ENCODE data around the gene FRMD1. TPM values are rescaled to one million over a fixed set of nuclear protein-coding genes. Genes with fewer than 3 reads are reported as not detected.

Gene FRMD1
- total RNA-seq, 3 donors from 2014 or later = 0.29 to 0.96 (median 0.66) TPM

GRCh38 chr6:168062346-168063289 is 16.4 kb downstream of the FRMD1 start:
- intact Hi-C loops (cut with DNase I; ENCODE audit: low total_unique reads) = no loop called here
- Histone ChIP-seq H3K36me3 (no peaks in the 10 kb centered on the region), H3K27me3 (no peaks in the 10 kb centered on the region), H3K4me3 (no peak overlapping the region), H3K27ac (no peak overlapping the region), H3K4me1 (no peaks in the 10 kb centered on the region), H3K9me3 (no peaks in the 10 kb centered on the region)
- no peak for TF ChIP-seq POLR2AphosphoS5 (IDR thresholded peaks at IDR 0.05)
- no peak for TF ChIP-seq POLR2A (IDR thresholded peaks at IDR 0.05)
- TF ChIP-seq, protein P1, sequence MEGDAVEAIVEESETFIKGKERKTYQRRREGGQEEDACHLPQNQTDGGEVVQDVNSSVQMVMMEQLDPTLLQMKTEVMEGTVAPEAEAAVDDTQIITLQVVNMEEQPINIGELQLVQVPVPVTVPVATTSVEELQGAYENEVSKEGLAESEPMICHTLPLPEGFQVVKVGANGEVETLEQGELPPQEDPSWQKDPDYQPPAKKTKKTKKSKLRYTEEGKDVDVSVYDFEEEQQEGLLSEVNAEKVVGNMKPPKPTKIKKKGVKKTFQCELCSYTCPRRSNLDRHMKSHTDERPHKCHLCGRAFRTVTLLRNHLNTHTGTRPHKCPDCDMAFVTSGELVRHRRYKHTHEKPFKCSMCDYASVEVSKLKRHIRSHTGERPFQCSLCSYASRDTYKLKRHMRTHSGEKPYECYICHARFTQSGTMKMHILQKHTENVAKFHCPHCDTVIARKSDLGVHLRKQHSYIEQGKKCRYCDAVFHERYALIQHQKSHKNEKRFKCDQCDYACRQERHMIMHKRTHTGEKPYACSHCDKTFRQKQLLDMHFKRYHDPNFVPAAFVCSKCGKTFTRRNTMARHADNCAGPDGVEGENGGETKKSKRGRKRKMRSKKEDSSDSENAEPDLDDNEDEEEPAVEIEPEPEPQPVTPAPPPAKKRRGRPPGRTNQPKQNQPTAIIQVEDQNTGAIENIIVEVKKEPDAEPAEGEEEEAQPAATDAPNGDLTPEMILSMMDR (IDR thresholded peaks at IDR 0.05) = no peak
- no peak for DNase-seq (ENCODE audit: low spot score in 2 of 2)

DNA sequence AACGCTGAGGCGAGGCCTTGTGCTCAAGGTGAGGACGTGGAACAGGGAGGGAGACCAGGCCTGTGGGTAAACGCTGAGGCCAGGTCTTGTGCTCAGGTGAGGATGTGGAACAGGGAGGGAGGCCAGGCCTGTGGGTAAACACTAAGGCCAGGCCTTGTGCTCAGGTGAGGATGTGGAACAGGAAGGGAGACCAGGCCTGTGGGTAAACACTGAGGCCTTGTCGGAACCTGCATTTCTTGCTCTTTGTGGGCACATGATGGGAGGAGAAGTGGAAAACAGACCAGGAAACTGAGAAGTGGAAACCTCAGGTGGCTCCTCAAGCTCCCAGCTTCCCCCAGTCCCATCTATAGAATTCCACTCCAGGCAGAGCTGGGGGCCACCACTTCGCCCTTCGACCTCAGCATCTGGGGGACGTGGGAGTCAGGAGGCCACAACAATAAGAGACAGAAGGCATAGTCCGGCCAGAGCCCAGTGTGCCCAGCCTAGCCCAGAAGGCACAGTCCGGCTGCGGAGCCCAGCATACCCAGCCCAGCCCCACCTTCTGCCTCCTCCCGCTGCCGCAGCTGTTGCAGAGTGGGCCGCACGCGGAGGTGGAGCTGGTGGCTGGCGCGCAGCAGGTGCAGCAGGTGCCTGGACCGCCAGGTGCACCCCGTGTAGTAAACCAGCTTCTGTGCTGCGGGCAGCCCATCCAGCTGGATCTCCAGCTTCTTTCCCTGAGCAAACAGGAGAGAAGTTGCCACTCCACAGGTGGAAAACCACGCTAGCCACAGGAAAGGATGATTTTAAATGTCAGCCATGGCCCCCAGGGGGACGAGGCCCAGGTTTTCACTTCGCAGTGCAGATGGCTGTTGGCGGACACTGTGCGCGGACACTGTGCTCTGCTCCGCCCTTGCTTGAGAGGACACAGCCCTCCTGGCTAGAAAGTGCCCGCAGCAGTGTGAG is 17.5 kb downstream of the FRMD1 start:
- intact Hi-C loops (cut with DNase I; ENCODE audit: low total_unique reads) = no loop called here
- Histone ChIP-seq H3K4me1 (no peaks in the 10 kb centered on the region), H3K9me3 (no peaks in the 10 kb centered on the region), H3K4me3 (no peak overlapping the region), H3K36me3 (no peaks in the 10 kb centered on the region), H3K27ac (no peak overlapping the region), H3K27me3 (no peaks in the 10 kb centered on the region)
- no peak for TF ChIP-seq POLR2AphosphoS5 (IDR thresholded peaks at IDR 0.05)
- no peak for TF ChIP-seq POLR2A (IDR thresholded peaks at IDR 0.05)
- TF ChIP-seq, protein P1 (IDR thresholded peaks at IDR 0.05) = no peak
- DNase-seq (ENCODE audit: low spot score in 2 of 2) = no peak

- no peak overlapping the region for H3K27ac ChIP-seq
- intact Hi-C loops (cut with DNase I; ENCODE audit: low total_unique reads) = no loop called here
- no peaks in the 10 kb centered on the region for H3K27me3 ChIP-seq
- H3K9me3 ChIP-seq = no peaks in the 10 kb centered on the region
- H3K4me1 ChIP-seq = no peaks in the 10 kb centered on the region
- H3K36me3 ChIP-seq = no peaks in the 10 kb centered on the region
- no peak overlapping the region for H3K4me3 ChIP-seq
- no peak for TF ChIP-seq POLR2A (IDR thresholded peaks at IDR 0.05)
- DNase-seq (ENCODE audit: low spot score in 2 of 2) = peak in 1 of 2 donors; percentile 27
These were observed 18.5 kb downstream of the FRMD1 start for GRCh38 chr6:168060521-168060931.

DNA sequence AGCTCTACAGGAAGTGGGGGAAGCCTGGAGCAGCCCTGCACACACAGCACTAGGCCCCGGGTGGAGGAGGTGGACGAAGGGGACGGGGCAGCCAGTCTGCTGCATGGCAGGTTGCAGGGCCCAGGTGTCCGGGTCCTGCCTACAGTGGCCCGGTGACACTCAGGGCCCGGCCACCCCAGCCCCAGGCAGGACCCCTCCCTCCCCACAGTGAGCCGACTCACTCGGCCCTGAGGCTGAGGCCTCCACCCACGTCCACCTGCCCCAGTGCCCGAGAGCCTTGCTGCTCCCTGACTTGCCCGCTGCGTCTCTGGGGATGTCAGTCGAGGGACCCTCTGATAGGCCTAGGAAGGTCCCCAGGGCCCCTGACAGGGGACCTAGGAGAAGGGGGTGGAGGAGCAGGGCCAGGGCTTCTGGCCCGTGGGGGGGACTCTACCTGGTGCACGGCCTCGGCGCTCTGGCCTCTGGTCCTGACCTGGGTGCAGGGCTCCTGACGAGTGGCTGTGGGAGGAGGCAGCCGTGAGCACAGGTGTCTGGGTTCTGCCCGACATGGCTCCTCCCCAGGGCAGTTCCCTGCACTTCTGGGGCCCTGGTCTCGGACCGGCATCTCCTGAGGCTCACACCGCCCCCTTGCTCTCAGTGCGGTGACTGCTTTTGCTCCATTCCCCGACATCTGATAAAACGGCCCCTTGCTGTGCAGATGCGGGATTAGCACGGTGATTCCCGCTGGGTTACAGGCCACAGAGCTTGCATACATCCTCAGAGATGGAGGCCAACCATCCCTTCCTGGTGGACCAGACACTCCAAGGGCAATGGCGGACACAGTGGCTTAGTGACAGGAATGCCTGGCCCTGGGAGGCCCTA is 20.1 kb downstream of the FRMD1 start:
- H3K4me1 ChIP-seq = no peaks in the 10 kb centered on the region
- intact Hi-C loops (cut with DNase I; ENCODE audit: low total_unique reads) = no loop called here

More for the DNA sequence above, 20.1 kb downstream of the FRMD1 start:
- Histone ChIP-seq H3K9me3 (no peaks in the 10 kb centered on the region), H3K27me3 (no peaks in the 10 kb centered on the region), H3K36me3 (no peaks in the 10 kb centered on the region), H3K4me3 (no peak overlapping the region), H3K27ac (no peak overlapping the region)
- no peak for DNase-seq (ENCODE audit: low spot score in 2 of 2)
- TF ChIP-seq POLR2AphosphoS5 (IDR thresholded peaks at IDR 0.05) (no peak), POLR2A (IDR thresholded peaks at IDR 0.05) (no peak)
- TF ChIP-seq, protein P1 (IDR thresholded peaks at IDR 0.05) = no peak
